OCI-LY1 (cell line): ENCODE measurements around the gene ZNF768.

Experiments used
- EZH2 ChIP-seq: fragments of 200-600 bp; sonication (generic), shearing (Covaris generic); IDR thresholded peaks from 2 replicates; pipeline ENCODE4 v1.8.0; 2017; ENCODE audit warnings: borderline replicate concordance, mixed run types, mild to moderate bottlenecking, antibody characterized with exemption, low read length, moderate library complexity, mixed read lengths
- TF ChIP-seq, protein P1 (sequence below): fragments of 200-600 bp; sonication (generic), shearing (Covaris generic); IDR thresholded peaks from 2 replicates; pipeline ENCODE4 v1.5.1; 2017; ENCODE audit warnings: mild to moderate bottlenecking, antibody characterized with exemption, low read length, moderate library complexity, mixed read lengths

GRCh38 chr16:30533146-30533522 is 6.8 kb upstream of the ZNF768 start:
- TF ChIP-seq, protein P1, sequence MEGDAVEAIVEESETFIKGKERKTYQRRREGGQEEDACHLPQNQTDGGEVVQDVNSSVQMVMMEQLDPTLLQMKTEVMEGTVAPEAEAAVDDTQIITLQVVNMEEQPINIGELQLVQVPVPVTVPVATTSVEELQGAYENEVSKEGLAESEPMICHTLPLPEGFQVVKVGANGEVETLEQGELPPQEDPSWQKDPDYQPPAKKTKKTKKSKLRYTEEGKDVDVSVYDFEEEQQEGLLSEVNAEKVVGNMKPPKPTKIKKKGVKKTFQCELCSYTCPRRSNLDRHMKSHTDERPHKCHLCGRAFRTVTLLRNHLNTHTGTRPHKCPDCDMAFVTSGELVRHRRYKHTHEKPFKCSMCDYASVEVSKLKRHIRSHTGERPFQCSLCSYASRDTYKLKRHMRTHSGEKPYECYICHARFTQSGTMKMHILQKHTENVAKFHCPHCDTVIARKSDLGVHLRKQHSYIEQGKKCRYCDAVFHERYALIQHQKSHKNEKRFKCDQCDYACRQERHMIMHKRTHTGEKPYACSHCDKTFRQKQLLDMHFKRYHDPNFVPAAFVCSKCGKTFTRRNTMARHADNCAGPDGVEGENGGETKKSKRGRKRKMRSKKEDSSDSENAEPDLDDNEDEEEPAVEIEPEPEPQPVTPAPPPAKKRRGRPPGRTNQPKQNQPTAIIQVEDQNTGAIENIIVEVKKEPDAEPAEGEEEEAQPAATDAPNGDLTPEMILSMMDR: no peak
- TF ChIP-seq EZH2: no peak
